ENCODE data around the gene FAM236A.
"Not testable (repeated sequence)": the region's sequence is repeated elsewhere in the genome, so short reads cannot be mapped to it uniquely, and the experiment has no call there.

GRCh38 chrX:72980894-72981469, 43.0 kb downstream of the FAM236A start:
- TF ChIP-seq POLR2A, CTCF (IDR thresholded peaks at IDR 0.05): not testable (repeated sequence)
